CD4-positive, alpha-beta T cell treated with Interferon gamma for 1 hour (primary cell): Measurements from ENCODE around the gene GGT7.
"Not testable (repeated sequence)": the region's sequence is repeated elsewhere in the genome, so short reads cannot be mapped to it uniquely, and the experiment has no call there.

Experiments
- DNase-seq: peaks from one replicate; pipeline ENCODE4 v3.0.0-alpha.2; 2020

The GGT7 gene

DNA sequence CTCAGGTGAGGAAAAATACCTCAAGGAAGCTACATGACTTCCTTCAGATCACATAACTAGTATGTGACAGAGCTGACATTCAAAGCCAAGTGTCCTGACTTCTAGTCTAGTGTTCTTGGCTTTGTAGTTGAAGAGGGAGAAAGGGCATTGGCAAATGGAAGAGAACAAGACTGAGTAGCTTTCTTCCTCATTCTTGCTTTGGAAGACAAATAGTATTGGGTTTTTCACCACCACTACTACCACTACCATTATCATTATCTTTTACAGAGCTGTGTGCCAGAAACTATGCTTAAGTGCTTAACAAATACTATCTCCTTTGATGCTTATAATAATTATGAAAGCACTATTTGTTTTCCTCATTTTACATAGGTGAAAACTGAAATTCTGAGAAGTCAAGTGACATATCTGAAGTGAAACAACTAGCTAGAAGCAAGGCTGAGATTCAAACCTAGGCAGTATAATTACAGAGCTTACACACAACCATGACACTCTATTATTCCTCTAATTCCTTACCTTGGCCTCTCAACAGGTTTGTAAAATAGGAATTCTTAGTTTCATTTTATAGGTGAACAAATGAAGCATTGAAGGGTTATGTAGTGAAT, 10.5 kb upstream of the GGT7 start:
- DNase-seq: no peak

DNA sequence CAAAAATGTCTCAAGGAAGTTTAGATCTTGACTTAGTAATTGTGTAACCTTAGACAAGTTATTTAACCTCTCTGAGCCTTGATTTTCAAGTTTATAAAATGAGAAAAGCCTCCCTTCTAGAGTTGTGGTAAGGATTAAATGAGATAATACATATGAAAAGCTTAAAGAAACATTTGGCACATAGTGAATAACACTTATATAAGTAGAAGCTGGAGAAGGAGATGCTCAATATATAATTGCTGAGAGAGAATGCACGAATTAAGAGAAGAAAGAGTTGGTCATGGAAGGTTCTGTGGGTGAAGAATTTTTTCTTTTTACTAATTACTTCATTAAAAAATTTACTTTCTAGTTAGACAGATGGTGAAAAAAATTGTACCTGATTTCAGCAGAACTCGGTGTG, 9.0 kb upstream of the GGT7 start:
- DNase-seq: no peak

DNA sequence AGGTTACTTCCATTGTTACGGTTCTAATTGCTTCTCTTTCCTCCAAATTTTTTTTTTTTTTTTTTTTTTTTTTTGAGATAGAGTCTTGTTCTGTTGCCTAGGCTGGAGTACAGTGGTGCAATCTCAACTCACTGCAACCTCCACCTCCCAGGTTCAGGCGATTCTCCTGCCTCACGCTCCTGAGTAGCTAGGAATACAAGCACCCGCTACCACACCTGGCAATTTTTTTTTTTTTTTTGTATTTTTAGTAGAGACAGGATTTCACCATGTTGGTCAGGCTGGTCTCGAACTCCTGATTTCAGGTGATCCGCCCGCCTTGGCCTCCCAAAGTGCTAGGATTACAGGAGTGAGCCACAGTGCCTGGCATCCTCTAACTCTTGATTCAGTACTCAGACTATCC, 8.3 kb upstream of the GGT7 start:
- DNase-seq: not testable (repeated sequence)

GRCh38 chr20:34880215-34880850, 7.7 kb upstream of the GGT7 start:
- no peak for DNase-seq

DNA sequence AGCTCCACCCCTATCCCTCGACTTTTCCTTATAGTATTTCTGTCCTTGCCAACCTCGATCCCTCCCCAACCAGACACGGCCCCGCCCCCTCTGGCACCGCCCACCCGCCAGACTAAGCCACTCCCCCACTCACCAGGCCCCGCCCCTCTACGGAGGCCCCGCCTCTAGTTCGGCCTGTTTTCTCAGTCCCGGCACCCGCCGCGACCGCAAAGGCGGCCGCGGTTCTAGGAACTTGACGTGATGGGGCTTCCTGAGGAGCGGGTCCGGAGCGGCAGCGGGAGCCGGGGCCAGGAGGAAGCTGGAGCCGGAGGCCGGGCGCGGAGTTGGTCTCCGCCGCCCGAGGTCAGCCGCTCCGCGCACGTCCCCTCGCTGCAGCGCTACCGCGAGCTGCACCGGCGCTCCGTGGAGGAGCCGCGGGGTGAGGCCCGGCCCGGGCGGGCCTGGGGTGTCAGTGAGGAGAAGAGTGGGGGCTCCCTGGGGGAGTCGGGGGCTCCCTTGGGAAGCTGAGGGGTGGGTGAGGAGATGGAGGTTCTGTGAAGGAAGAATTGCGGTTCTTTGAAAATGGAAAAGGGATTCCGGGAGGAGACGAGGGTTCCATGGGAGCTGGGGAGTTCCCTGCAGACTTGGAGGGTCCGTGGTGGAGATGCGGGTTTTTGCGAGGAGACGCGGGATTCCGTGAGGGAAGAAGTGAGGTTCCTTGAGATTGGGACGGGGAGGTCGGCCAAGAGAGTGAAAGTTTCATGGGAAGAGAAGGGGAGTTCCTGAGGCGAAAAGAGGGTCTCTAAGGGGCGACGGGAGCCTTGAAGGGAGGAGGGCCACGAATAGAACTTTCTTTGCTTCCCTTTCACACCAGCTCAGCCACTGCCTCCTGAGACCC, 4.0 kb upstream of the GGT7 start, which contains the start of gene ACSS2:
Gene ACSS2, plus strand, starts transcription at position 207 of the 877 bp plus-strand sequence. Its CDS starts 34 bp downstream, at position 241.
- DNase-seq: no peak

DNA sequence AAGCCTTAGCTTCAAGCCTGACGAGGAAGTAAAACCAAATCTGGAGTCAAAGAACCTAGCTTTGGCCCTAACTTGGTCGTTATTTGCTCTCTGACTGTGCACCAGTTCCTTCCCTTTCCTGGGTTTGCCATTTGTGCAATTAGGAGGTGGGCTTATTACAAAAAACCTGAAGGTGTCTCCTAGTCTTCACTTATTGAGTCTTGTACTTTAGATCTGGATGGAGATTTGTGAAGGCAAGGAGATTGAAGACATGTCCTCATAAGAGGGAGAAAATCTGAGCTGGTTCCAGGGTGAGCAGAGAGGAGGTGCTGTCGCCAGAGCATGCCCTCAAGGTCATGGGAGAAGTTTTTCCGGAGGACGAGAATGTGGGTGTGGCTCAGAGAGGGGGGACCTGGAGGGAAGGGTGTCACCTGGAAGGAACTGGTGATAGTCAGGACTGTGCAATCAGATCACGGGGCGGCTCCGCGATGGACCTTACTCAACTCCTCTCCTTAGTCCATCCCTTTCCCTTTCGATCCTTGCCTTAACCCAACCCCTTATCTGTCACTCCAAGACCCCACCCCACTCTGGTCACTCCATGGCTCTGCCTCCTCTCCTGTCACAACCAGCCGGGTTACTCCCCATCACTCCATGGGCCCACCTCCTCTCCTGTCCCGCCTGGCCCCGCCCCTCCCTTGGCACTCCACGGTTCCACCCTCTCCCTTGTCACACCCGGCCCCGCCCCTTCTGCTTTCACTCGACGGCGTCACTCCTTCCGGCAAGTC, 3.2 kb upstream of the GGT7 start:
- DNase-seq: peak; percentile 95

DNA sequence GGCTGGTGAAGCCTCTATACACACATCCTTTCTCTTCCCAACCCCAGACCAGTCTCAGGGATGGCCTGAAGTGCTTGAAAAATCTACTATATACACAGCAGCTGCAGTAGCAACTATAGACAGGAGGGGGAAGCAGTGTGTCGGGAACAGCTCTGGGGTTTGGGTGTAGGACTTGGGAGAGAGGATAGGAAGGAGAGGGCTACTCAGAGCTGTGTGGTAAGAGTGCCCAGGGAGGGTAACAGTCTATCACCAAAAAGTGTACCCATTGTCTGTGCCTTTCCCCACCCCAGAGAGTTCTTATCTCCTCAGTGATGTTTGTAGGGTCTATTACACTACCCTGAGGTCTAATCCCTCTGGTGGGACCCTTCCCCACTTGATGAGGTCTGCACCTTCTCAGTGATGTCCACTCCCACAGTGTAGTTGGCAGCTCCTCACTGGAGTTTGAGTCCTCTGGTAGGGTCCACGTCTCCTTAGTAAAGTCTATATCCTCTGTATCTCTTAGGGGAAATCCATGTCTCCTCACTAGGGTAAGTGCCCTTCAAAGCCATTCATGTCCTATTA, 1.5 kb upstream of the GGT7 start:
- peak; percentile 49 for DNase-seq

GRCh38 chr20:34873583-34874093, 982 bp upstream of the GGT7 start:
- DNase-seq: no peak

DNA sequence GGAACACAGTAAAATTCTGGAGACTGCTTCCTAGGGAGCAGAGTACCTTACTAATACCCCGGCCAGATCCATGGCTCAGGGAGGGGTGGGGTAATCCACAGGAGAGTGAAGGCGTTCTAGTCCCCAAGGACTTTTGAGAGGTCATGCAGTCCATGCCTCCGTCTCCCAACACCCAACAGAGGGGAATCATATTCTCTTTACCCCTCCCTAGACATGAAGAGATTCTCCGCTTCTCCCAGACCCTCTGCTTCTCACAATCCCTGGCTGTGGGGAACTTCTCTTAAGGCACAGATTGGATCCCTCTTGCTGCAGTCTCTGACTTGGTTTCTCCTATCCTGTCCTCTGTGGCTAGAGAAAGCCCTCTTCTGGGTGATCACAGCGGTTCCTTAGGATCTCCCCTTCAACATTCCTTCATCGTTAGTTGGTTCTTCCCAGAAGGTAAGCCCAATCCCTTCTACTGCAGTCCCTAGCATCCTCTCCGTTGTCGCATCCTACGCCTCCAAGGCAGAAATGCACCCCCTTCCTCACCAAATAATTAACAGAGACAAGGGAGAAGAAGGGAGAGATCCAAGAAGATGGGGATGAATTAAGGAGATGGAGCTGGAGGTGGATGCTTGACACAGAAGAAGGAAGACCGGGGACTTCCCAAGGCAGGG, 562 bp downstream of the GGT7 start:
- no peak for DNase-seq

GRCh38 chr20:34871320-34871926, 1.2 kb downstream of the GGT7 start:
- no peak for DNase-seq

GRCh38 chr20:34864216-34864615, 8.4 kb downstream of the GGT7 start:
- no peak for DNase-seq

GRCh38 chr20:34863421-34863965, 9.2 kb downstream of the GGT7 start:
- no peak for DNase-seq

DNA sequence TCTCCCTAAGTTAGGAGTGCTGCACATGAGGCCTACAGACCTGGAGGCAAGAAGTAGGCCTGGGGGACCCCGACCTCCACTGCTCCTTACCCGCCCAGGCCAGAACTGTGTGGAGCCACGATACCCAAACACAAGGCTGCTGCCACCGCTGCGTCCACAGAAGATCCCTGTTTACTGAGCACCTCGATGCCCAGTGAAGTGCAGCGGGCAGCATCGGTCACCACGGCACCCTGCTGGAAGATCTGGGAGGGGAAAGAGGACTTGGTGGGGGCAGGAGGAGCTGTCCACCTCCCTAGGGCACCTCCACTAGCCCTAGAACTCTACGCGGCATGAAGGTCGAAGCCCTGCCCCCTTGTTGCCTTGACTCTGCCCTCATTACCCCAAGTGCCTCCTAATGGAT, 9.9 kb downstream of the GGT7 start:
- DNase-seq: no peak

GRCh38 chr20:34861386-34862084, 11.1 kb downstream of the GGT7 start:
- no peak for DNase-seq

DNA sequence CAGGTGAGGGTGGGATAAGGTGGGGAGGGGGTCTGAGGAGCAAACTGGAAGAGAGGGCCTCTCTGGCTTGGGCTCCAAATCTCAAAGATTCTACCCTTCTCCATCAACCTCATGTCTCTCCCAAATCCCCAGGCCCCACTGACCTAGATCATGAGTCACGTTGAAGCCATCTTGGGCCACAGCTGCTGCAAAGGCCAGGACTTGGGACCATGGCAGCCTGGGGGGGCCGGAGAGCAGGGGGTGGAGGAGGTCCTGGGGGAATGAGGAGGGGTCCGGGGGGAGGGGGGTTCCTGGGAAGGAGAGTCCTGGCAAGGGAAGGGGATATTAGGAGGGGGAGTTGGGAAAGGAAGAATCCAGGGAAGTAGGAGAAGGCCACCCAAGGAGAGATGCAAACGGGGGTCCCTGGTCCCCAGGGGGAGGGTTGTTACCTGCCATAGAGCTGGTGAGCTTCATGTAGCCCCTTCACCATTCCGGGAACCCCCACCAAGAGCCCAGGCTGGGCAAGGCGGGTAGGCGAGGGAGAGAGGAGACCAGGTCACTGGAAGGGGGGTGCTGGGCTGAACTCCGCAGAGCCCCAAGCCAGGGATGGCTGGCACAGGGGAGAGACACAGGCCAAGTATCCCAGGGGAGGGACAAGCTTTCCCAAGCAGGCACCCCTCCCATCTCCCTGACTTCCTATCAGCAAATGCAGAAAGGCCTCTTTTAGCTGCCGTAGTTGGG, 12.7 kb downstream of the GGT7 start:
- no peak for DNase-seq

GRCh38 chr20:34859367-34859766, 13.3 kb downstream of the GGT7 start:
- no peak for DNase-seq

GRCh38 chr20:34852298-34852697, 20.4 kb downstream of the GGT7 start:
- no peak for DNase-seq

DNA sequence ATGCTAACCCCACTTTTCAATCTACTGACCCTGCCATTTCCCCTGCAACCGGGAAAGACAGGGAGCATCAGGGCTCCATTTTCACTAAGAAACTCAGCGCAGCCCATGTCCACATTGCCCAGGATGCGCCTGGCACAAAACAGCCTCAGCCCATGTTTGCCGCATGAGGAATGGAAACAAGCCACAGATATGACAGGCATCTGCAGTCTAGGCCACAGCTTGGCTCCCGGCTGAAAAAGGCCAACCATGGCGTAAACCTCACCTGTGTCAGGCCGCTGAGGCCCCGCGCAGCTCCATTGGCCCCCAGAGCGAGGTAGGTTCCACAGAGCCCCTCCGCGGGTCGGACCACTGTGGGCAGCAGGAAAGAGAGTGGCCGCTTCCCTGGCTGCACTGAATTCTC, 21.7 kb downstream of the GGT7 start:
- no peak for DNase-seq

DNA sequence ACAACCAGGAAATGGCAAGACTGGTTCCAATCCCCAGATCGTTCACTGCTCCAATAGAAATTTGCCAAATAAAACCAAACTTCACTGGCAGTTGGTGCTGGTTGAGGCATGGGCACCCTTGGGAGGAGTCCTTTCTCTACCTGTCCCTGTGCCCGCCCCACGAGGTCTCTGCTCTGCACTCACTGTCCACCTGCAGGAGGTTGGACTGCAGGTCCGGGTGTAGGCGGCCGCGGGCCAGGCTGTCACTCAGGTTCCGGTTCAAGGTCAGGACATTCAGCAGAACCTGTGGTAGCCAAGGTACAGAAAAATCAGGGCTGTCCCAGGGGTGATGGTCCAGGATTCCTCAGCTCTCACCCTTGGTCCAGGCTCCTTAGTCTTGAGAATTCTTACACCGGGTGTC, 22.9 kb downstream of the GGT7 start:
- DNase-seq: no peak

DNA sequence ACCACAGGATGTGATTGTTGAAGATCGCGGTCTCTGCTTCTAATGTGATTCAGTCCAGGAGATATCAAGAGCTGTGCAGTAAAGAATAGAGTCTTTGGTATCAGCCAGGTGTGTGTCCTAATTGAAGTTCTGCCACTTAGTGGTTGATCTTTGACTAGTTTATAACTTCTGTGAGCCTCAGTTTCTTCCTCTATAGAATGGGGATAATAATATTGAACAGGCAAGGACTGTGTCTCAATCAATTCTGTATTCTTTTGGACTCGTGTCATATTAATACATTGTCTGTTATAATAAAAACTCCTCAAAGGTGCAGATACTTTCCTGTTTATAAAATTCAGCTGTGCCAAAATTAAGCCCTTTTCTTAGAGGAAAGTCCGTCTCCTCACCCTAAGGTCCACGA, 24.1 kb downstream of the GGT7 start:
- DNase-seq: no peak
